IPS-11a (cell line): ENCODE data around the gene GTF2E1.

ENCODE experiments used
- H3K4me3 ChIP-seq: one replicate; pipeline ENCODE4 v1.5.1; 2013; ENCODE audit warnings: low read depth, low read length, control low read depth

The GTF2E1 gene

GRCh38 chr3:120797857-120798256 is 55.3 kb downstream of the GTF2E1 start:
- no peak overlapping the region for H3K4me3 ChIP-seq

GRCh38 chr3:120798346-120798745 is 55.8 kb downstream of the GTF2E1 start:
- no peak overlapping the region for H3K4me3 ChIP-seq

- no peak overlapping the region for H3K4me3 ChIP-seq
These were observed 58.1 kb downstream of the GTF2E1 start for GRCh38 chr3:120800625-120801024.

GRCh38 chr3:120801484-120801883 is 58.9 kb downstream of the GTF2E1 start:
- no peak overlapping the region for H3K4me3 ChIP-seq

GRCh38 chr3:120802916-120803315 is 60.4 kb downstream of the GTF2E1 start:
- no peak overlapping the region for H3K4me3 ChIP-seq

GRCh38 chr3:120816728-120817127 is 74.2 kb downstream of the GTF2E1 start:
- no peak overlapping the region for H3K4me3 ChIP-seq

GRCh38 chr3:120820748-120821147 is 78.2 kb downstream of the GTF2E1 start:
- no peak overlapping the region for H3K4me3 ChIP-seq

- H3K4me3 ChIP-seq = no peak overlapping the region
These were observed 78.9 kb downstream of the GTF2E1 start for GRCh38 chr3:120821426-120821825.

GRCh38 chr3:120823156-120823555 is 80.6 kb downstream of the GTF2E1 start:
- H3K4me3 ChIP-seq = no peak overlapping the region

- H3K4me3 ChIP-seq = no peak overlapping the region
These were observed 82.1 kb downstream of the GTF2E1 start for GRCh38 chr3:120824613-120825012.

- no peak overlapping the region for H3K4me3 ChIP-seq
These were observed 86.3 kb downstream of the GTF2E1 start for GRCh38 chr3:120828796-120829195.

GRCh38 chr3:120831066-120831465 is 88.5 kb downstream of the GTF2E1 start:
- H3K4me3 ChIP-seq = no peak overlapping the region
